K562 (cell line): ENCODE data around the gene TGM5. TPM values are rescaled to one million over a fixed set of nuclear protein-coding genes. Genes with fewer than 3 reads are reported as not detected.

Experiments used
- ARID2 ChIP-seq: fragments of 450-650 bp; IDR thresholded peaks from 2 replicates; pipeline ENCODE4 v1.6.1; 2017; ENCODE audit warnings: antibody characterized with exemption, mild to moderate bottlenecking
- HEY1 ChIP-seq: fragments of 250-450 bp; sonication (Bioruptor Pico); IDR thresholded peaks from 2 replicates; pipeline ENCODE4 v1.5.0; 2020; ENCODE audit warnings: mild to moderate bottlenecking, moderate library complexity, borderline replicate concordance
- HMBOX1 ChIP-seq: sonication (generic); IDR thresholded peaks from 2 replicates; pipeline ENCODE4 v1.6.1; 2016
- KAT2B ChIP-seq: IDR thresholded peaks from one replicate; pipeline ENCODE4 v1.6.1; 2012; ENCODE audit warnings: low read depth, mild to moderate bottlenecking, control low read depth, inconsistent platforms, low read length, moderate library complexity
- PHF21A ChIP-seq: fragments of 450-650 bp; IDR thresholded peaks from 2 replicates; pipeline ENCODE4 v1.6.1; 2017; ENCODE audit warnings: low read depth, borderline replicate concordance
- PPARD ChIP-seq: fragments of 250-450 bp; sonication (Bioruptor Pico); IDR thresholded peaks from 2 replicates; pipeline ENCODE4 v1.8.0; 2022; ENCODE audit warnings: inconsistent platforms, mild to moderate bottlenecking, moderate library complexity
- PRMT5 ChIP-seq: sonication (generic); formaldehyde crosslinking; IDR thresholded peaks from 2 replicates; pipeline ENCODE4 v1.5.0; 2020; ENCODE audit warnings: missing genetic modification reagents
- SLC30A9 ChIP-seq: fragments of 250-450 bp; sonication (Bioruptor Pico); IDR thresholded peaks from 2 replicates; pipeline ENCODE4 v1.8.0; 2022; ENCODE audit warnings: mild to moderate bottlenecking, moderate library complexity
- SMC3 ChIP-seq: conservative IDR thresholded peaks from 2 replicates; pipeline ENCODE4 v1.6.1; 2011; ENCODE audit warnings: low read depth, low read length, improper control_type of control experiment; ENCODE audit not compliant: insufficient read depth
- TOE1 ChIP-seq, 2 experiments: fragments of 450-650 bp in 1 of 2; sonication (generic) in 1 of 2; formaldehyde crosslinking in 1 of 2; IDR thresholded peaks; 2 replicates each; pipeline versions ENCODE4 v1.7.1 to v1.8.0; 2016 to 2022; ENCODE audit warnings: borderline replicate concordance in 2 of 2, mild to moderate bottlenecking in 2 of 2, antibody characterized with exemption in 1 of 2, inconsistent platforms in 1 of 2, low read depth in 1 of 2, missing genetic modification reagents in 1 of 2, moderate library complexity in 1 of 2
- UBTF ChIP-seq, 2 experiments: IDR thresholded peaks; 2 replicates each; pipeline ENCODE4 v1.6.1; 2012; ENCODE audit warnings: improper control_type of control experiment in 2 of 2, low read depth in 2 of 2, low read length in 2 of 2, borderline replicate concordance in 1 of 2
- ZNF280B ChIP-seq: fragments of 250-450 bp; sonication (Bioruptor Pico); IDR thresholded peaks from 2 replicates; pipeline ENCODE4 v1.5.1; 2021; ENCODE audit warnings: mild to moderate bottlenecking
- ZNF445 ChIP-seq: fragments of 250-450 bp; sonication (Bioruptor Pico); IDR thresholded peaks from 2 replicates; pipeline ENCODE4 v1.4.0; 2020; ENCODE audit warnings: low read depth, mild to moderate bottlenecking, moderate library complexity
- polyA plus RNA-seq, 8 experiments: library from polyadenylated mRNA; depleted of rRNA in 4 of 8; stranded (reverse) in 5 of 8; unstranded in 3 of 8; fragments of >200 nt; fragmentation: Nextera tagmentation in 2 of 8; fragmentation: Illumina TruSeq in 1 of 8; extraction: Ambion mirVana in 2 of 8; extraction: Trizol in 1 of 8; gene quantifications; 2 replicates each; pipeline versions ENCODE4 v1.2.1 to v1.2.3, GENCODE V29; 2011 to 2014; ENCODE audit warnings: inconsistent platforms in 1 of 8, missing spikeins in 1 of 8
- total RNA-seq, 7 experiments: library from RNA; depleted of rRNA in 6 of 7; stranded (reverse); fragments of >200 nt in 6 of 7; fragmentation: Illumina TruSeq in 2 of 7; extraction: Trizol in 2 of 7; gene quantifications; 2 replicates each; pipeline versions ENCODE4 v1.2.1 to v1.2.3, GENCODE V29; 2011 to 2021; ENCODE audit warnings: low replicate concordance in 1 of 7
- TF ChIP-seq, protein P1 (sequence below): fragments of 250-450 bp; sonication (Bioruptor Pico); IDR thresholded peaks from 2 replicates; pipeline ENCODE4 v1.4.0; 2020; ENCODE audit warnings: borderline replicate concordance
- TF ChIP-seq, protein P2 (sequence below): fragments of 450-650 bp; conservative IDR thresholded peaks from 2 replicates; pipeline ENCODE4 v1.6.1; 2016; ENCODE audit warnings: missing genetic modification characterization, low read depth, mild to moderate bottlenecking, missing compliant biosample characterization, moderate library complexity
- TF ChIP-seq, protein P3 (sequence below): fragments of 450-650 bp; conservative IDR thresholded peaks from 2 replicates; pipeline ENCODE4 v1.6.1; 2016; ENCODE audit warnings: missing genetic modification characterization, low read depth, mild to moderate bottlenecking, control low read depth, missing compliant biosample characterization

TGM5 gene
- total and polyA plus RNA-seq, 9 of the 15 experiments (the other 6 are each of a cell fraction or from before 2014, with no cell fraction given) = 0.03 to 0.10 (median 0.07) TPM; not detected in 6

- TF ChIP-seq, protein P1, sequence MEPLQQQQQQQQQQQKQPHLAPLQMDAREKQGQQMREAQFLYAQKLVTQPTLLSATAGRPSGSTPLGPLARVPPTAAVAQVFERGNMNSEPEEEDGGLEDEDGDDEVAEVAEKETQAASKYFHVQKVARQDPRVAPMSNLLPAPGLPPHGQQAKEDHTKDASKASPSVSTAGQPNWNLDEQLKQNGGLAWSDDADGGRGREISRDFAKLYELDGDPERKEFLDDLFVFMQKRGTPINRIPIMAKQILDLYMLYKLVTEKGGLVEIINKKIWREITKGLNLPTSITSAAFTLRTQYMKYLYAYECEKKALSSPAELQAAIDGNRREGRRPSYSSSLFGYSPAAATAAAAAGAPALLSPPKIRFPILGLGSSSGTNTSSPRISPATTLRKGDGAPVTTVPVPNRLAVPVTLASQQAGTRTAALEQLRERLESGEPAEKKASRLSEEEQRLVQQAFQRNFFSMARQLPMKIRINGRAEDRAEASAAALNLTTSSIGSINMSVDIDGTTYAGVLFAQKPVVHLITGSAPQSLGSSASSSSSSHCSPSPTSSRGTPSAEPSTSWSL = no peak
- TF ChIP-seq SLC30A9 (CRISPR knock-in tag) (no peak), ARID2 (no peak), PRMT5 (CRISPR knock-in tag) (no peak), HEY1 (CRISPR knock-in tag) (no peak), ZNF280B (CRISPR knock-in tag) (no peak), KAT2B (no peak), PHF21A (no peak), SMC3 (peak; percentile 14; the same call in 1 of the 2 replicates), ZNF445 (CRISPR knock-in tag) (no peak), HMBOX1 (no peak), PPARD (CRISPR knock-in tag) (no peak), UBTF (IDR thresholded peaks at IDR 0.05; ENCODE audit: borderline replicate concordance in 1 of 2, low read depth in 2 of 2, low read length in 2 of 2) (peak in 1 of 2 experiments; percentile 76; a peak in 1 of 4 replicates), TOE1 (IDR thresholded peaks at IDR 0.05; ENCODE audit: borderline replicate concordance) (no peak; the same call in 1 of the 2 replicates), TOE1 (CRISPR knock-in tag; IDR thresholded peaks at IDR 0.05; ENCODE audit: borderline replicate concordance, low read depth) (no peak)
- TF ChIP-seq, protein P2, sequence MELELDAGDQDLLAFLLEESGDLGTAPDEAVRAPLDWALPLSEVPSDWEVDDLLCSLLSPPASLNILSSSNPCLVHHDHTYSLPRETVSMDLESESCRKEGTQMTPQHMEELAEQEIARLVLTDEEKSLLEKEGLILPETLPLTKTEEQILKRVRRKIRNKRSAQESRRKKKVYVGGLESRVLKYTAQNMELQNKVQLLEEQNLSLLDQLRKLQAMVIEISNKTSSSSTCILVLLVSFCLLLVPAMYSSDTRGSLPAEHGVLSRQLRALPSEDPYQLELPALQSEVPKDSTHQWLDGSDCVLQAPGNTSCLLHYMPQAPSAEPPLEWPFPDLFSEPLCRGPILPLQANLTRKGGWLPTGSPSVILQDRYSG (tag) = no peak
- TF ChIP-seq, protein P3, sequence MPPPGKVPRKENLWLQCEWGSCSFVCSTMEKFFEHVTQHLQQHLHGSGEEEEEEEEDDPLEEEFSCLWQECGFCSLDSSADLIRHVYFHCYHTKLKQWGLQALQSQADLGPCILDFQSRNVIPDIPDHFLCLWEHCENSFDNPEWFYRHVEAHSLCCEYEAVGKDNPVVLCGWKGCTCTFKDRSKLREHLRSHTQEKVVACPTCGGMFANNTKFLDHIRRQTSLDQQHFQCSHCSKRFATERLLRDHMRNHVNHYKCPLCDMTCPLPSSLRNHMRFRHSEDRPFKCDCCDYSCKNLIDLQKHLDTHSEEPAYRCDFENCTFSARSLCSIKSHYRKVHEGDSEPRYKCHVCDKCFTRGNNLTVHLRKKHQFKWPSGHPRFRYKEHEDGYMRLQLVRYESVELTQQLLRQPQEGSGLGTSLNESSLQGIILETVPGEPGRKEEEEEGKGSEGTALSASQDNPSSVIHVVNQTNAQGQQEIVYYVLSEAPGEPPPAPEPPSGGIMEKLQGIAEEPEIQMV (tag) = no peak
These were observed 81.3 kb downstream of the TGM5 start, which contains the start of gene CCNDBP1 (continued) for GRCh38 chr15:43185157-43186002.
